Fibroblast of upper back skin (primary cell): ENCODE results near the gene MMD2.
A peak's percentile ranks its signal among the peaks of the same experiment; 100 is the strongest.
"Not testable (repeated sequence)": the region's sequence is repeated elsewhere in the genome, so short reads cannot be mapped to it uniquely, and the experiment has no call there.

Experiments used
- DNase-seq: peaks from one replicate; pipeline ENCODE4 v3.0.0-alpha.2; 2013

Gene MMD2

DNA sequence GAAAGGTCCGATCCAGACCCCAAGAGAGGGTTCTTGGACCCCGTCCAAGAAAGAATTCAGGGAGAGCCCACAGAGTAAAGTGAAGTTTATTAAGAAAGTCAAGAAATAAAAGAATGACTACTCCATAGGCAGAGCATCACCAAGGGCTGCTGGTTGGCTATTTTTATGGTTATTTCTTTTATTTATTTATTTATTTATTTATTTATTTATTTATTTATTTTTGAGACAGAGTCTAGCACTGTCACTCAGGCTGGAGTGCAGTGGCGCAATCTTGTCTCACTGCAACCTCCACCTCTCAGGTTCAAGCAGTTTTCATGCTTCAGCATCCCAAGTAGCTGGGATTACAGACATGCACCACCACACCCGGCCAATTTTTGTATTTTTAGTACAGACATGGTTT, 65.8 kb downstream of the MMD2 start:
- DNase-seq, result not testable (repeated sequence)

DNA sequence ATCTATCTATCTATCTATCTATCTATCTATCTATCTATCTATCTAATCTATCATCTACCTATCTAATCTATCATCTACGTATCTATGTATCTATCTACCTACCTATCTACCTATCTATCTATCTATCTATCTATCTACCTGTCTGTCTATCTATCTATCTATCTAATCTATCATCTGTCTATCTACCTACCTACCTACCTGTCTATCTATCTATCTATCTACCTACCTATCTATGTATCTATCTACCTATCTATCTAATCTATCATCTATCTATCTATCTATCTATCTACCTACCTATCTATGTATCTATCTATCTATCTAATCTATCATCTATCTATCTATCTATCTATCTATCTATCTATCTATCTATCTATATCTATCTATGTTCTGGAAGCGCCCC, 67.5 kb downstream of the MMD2 start:
- not testable (repeated sequence) for DNase-seq

DNA sequence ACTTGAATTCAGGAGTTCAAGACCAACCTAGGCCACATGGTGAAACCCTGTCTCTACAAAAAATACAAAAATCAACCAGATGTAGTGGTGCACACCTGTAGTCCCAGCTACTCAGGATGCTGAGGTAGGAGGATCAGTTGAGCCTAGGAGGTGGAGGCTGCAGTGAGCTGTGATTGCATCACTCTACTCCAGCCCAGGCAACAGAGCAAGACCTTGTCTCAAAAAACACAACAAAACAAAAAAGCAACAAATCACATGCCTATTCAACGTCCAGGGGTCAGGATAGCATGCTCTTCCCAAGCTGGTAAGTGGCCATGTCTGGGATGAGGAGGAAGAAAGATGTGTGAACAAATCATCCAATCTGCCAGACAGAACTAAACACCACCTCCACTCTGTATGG, 69.3 kb downstream of the MMD2 start:
- DNase-seq, result no peak

DNA sequence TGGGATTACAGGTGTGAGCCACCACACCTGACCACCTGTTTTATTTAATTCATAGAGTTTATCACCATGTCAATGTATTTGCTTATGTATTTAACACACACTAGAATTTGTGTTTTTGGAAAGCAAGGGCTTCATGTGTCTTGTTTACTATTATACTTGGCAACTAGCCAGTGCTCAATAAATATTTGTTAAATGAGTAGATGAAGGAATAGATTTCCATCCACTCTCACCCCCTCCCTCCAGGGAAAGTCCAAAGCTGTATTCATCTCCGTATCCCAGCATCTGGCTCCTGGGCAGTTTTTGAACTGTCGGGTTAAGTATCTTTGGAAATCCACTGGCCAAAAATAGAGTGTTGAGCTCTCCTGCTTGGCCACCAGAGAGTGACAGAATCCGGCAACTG, 70.8 kb downstream of the MMD2 start:
- no peak for DNase-seq

DNA sequence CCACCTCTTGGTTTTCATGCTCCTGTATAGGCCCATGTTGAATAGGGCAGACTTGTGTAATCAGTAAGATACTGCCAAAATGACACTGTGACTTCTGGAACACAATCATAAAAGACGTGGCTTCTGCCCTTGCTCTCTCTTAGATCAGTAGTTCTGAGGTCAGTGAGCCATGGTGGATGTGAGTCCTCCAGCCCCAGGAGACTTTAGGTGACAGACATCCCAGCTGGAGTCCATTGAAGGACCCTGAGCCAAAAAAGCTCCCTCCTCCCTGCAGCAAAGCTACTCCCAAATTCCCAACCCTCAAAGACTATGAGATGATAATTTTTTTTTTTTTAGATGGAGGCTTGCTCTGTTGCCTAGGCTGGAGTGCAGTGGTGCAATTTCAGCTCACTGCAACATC, 72.3 kb downstream of the MMD2 start:
- DNase-seq, result no peak

DNA sequence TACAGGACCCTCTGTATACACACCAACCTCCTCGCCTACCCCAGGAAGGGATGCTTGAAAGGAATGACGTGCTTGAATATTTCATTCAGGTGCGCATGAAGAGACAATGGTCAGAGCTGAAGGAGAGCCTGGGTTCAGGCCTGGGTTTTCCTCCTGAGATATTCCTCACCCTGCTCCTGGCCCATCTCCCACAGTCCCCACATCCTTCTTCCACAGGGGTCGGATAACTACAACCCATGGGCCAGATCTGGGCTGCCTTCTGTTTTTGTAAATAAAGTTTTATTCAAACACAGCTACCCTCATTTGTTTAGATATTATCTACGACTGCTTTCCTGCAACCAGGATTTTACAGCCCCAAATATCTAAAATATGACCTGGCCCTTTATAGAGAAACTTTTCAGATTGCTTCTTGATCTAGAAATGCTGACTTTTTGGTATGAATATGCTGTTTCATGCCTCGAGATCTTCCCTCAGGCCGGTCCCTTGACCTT, 73.6 kb downstream of the MMD2 start:
- no peak for DNase-seq

DNA sequence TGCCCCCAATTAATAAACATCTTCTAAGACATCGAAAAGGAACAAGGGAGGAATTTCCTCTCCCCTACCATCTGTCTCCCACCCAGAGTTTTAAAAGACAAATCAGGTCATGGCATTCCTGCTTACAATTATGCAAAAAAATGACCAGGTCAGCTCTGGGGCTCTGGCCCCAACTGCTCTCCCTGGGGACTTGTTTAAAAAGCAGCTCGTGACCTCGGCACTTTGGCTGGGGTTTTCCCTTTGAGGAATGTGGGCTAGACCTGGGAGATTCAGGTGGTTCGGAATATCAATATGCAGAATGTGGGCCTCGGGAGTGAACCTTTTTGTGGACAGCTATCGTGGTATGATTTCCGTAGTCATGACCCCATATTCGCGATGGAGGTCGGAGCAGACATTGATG, 74.8 kb downstream of the MMD2 start:
- DNase-seq, result no peak

DNA sequence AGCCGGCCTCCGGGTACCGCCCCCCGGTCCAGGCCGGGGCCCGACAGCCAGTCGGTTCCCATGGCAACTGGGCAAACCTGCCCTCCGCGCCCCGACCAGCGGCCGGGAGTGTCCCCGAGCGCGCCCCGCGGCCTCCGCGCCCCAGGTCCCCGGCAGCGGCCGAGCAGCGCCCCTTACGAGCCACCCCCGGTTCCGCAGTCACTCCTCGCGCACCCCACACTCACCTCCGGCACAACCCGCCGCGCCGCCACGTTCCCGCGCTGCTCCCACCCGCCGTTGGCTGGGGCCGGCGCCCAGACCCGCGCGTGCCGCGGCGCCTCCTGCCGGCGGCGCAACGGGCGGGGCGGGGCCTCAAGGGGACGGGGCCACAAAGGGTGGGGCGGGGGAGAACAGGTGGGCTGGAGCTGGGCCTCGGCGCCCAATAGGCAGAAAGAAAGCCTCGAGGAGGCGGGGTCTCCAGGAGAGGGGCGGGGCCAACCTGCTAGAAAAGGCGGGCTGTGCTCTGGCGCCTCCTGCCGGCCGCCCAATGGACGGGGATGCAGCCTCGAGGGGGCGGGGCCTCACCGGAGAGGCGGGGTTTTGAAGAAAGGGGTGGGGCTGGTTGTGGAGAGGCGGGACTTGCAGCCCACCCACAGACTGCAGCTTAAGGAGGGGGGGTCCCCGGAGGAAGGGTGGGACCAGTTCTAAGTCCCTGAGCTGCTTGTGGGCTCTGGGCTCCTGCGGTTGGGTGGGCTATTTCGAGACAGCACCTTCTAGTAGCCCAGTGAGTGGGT, 75.4 kb downstream of the MMD2 start, which contains the start of gene RADIL:
Gene RADIL, minus strand, starts transcription at position 345 of the 773 bp plus-strand sequence. CDS start 5,577 bp downstream, outside the sequence.
- peak; percentile 85 for DNase-seq

DNA sequence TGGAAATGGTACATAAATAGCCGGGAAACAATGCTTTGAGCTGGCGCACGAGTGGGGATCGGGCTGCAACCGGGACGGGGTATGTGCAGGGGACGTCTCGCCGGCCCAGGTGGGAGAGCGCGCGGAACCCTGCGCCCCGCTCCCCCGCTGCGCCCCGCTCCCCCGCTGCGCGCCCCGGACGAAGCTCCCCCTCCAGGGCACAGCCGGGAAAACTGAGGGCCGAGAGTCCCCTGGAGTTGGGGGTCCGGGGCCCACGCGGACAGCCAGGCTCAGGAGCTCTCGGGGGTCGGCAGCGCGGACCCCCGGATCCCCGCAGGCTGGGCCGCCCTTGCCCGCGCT, 76.0 kb downstream of the MMD2 start:
- no peak for DNase-seq

DNA sequence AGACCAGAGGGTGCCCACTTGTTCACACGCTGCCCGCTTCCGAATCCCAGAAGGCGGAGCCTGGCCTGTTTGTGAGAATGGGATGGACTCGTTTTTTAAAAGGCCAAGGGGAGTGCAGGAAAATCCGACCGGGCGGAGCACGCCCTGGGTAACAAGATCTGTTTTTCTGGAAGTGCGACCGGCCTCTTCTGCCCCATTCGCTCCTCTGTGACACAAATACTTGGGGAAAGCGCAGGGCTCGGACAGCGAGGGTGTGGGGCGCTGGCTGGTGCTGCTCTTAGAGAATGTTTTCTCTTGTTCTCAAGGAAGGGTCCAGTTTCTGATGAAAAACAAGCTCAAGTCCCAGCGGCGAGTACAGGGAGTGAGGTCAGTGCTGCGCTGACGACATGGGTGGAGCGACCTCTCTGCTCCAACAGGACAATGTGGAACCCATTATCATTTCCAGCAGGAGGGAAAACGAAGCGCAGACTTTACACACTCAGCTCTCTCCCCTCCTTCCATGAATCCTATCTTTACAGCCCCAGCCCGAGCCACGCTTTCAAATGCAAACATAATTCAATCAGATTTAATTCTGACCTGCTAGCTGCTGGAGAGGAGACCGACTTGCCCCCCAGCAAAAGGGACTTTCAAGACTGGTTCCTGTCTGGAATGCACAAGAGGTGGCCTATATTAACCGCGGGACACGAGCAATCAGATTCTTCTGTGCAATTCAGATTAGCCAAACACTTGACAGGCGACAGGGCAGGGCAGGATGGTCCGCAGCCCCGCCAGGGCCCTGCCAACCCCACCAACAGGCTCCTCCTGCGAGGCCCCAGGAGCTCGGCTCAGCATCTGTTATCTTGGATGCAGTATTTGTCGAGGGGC, 76.6 kb downstream of the MMD2 start:
- peak; percentile 70 for DNase-seq

DNA sequence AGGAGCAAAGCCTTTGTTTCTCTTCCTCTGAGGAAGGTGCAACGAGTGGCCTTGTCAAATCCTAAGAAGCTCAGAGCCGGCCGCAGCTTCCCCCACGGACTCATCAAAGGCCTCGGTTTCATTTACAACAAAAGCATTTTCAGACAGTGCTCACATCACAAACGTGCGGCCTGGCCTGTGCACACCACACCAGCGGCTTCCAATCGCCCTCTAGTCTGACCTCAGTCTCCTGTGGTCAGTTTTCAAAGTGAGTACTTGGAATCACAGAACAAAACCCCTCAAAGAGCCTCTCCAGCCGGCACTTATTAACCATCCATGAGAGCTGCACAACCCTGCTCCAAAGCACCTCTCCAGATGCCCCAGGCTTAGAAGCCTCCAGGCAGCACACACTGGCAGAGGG, 78.8 kb downstream of the MMD2 start:
- peak; percentile 2 for DNase-seq

DNA sequence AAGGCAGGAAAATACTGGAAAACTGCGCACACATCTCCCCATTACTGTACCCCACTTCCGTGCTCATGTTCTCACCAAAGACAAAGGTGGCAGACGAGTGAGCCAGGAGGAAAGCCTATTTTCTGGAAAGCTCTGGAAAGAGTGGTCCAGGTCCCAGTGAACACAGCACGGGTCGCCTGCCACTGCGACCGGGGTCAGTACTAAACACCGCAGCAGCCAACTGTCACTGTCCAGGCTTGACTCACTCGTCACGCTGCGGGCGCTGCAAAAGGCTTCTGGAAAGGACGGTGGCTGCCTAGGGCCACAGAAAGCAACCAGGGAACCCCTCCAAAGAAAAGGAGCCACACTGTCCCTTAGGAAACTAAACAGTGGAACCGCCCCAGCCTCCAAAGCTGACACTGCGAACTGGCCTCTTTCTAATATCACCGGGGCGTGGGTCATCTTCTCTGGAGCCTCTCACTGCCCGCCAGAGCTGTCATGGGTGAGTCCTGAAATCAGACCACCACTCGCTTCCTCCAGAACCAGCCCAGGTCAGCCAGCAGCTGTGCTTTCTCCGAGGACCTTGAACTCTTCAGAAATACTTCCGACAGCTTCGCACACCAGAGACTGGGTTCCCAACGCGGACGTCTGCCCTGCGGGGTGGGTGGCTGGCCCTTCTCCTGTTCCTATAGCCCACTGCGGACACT, 79.4 kb downstream of the MMD2 start:
- DNase-seq, result no peak

DNA sequence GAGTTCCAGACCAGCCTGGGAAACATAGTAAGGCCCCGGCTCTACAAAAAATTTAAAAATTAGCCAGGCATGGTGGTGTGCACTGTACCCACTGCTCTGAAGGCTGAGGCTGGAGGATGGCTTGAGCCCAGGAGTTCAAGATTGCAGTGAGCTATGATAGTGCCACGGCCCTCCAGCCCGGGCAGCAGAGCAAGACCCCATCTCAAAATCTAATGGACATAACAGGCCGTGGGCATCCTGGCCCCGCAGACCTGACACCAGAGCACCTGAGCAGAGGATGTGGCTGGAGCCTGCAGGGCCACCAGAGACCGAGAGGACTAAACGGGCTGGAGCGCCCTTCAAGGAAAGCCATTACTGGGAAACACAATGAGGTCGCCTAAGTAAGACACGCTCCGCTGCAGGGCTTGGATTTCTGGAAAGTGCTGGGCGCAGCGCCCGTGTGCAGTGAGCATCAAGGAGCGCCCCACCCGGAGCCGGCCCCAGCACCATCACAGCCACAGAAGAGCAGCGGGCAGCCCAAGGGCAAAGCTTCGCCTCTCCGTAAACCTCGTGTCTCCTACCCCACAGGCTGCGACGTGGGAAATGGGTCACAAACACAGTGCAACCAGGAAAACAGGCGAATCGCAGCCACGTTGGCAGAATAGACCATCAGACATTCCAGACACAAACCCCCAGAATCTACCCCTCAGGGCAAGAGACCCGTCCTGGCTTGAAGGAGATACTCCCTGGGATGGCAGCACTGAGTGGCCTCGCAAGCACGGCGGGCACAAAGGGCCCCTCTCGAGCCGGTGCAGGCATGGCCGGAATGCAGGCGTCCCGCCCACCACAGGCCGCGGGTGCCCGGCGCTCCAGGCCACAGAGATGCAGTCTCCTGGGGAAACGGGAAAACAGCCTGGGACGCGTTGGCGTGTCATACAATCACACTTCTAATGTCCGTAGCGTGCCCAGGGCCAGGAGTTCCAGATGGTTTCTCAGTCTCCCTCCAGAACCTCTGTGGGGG, 80.4 kb downstream of the MMD2 start:
- no peak for DNase-seq

DNA sequence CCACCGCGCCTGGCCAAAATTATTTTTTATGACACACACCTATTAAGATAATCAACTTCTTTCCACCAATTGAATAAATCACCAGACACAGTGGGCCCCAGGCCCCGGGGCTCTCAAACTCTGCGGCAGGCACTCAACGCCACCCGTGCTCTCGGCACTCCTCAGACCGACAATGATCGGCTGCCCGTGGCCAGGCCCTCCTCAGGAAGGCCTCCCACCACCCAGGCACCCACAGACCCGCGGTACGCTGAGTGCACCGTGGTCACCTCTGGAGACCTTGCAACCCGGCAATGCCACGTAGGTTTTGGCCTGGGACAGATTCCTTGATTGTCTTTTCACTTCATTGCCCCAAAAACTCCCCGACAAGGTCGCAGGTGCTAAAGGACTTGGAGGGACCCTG, 82.4 kb downstream of the MMD2 start:
- no peak for DNase-seq

DNA sequence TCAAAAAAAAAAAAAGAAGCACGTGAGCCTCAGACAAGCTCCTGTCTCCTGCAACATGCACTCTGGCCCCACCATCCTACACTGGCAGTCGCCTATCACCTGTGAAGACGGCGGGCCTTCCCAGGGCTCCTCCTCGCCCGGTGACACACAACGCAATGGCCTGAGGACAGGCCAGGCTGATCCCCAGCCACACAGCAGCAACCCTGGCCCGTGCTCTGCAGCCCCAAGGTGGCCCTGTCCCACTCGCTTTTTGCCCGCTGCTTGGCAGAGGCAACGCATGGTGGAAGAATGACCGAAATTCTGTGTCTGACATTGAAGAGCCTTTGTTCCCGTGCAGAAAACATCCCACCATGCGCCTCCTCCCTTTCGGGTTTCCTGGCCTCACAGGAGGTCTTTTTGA, 83.6 kb downstream of the MMD2 start:
- no peak for DNase-seq

DNA sequence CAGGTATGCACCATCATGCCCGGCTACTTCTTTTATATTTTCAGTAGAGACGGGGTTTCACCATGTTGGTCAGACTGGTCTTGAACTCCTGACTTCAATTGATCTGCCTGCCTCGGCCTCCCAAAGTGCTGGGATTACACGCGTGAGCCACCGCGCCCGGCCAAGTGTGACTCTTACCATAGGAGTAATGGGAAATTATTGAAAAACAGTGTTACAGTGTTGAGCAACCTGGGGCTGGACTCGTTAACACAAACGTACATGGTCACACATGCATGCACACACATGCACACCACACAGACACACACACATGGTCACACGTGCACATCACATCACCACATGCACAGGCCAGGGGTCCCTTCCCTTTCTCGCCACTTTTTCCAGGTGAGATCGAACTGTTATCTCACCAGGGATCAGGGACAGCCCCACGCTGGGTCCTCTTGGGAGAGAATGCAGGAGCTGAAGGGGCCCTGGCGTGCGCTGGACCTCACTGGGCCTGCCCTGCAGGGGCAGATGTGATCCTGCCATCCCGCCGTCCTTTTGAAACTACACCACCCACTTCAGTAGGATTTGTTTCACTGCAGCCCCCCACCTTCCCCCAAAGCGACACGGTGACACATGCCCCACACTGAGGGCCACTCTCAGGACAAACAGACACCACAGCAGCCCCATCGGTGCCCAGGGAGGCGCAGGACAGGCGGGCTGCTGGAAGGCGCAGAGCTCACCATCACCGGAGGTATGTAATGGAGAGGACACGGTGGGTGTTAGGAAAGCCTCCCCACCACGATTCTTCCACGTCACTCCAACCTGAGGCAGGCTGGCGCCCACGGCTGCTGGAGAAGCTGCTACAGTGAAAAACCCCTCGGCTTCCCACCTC, 85.7 kb downstream of the MMD2 start:
- DNase-seq, result no peak

DNA sequence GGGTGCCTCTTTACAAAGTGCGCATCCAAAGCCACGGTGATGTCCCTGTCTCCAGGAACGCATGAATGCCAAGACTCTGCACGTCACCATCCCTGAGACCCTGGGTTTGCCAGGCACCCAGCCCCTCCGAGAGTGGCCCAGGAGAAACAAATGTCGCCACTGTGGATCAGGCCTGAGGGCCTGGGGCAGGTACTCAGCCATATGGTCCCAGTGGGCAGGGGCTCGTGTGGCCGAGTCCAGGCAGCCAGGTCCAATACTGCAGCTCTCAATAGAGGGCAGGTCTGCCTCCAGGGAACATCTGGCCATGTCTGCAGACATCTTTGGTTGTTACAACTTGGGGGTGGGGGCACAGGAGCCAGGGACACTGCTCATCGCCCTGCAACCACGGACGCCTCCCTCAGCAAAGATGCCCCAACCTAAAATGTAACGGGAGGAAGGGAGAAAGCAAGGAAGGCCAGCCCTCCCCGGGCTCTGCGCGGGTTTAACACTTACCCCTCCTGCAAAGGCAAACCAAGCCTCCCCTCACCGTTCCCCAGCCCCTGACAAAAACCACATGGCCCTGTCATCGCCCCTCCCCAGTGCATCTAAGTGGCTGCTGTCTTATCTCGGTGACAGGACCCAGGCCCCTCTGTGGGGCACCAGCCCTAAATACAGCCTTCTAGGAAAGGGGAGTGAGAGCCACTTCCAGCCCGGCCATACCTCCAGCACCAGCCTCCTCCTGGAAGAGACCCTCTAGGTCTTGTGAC, 86.9 kb downstream of the MMD2 start:
- no peak for DNase-seq

DNA sequence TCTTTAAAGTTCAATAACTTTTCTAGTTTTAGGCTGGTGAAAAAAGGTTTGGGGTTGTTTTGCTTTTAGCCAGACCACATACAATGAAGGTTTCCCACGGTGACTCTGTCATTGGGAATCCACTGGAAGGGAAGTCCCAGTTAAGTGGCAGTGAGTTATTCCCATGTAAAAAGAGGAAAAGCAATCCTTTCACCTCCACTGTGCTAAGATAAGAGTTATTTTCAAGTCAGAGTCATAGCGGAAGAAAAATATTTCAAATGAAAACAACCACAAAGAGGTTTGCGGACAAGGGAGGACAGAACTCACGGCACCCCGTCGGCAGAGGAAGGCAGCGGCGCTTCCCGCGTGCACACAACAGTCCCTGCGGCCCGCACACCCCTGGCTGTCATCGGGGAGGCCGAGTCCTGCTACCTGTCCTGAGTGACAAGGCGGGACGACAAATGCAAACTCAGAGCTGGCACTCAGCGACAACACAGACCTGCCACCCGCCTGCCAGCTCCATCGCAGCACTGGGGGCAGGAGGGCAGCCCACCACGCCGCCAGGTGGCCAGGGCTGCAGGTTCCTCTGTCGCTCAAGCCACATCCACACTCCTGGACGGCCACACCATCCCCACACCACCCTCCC, 87.8 kb downstream of the MMD2 start:
- no peak for DNase-seq

DNA sequence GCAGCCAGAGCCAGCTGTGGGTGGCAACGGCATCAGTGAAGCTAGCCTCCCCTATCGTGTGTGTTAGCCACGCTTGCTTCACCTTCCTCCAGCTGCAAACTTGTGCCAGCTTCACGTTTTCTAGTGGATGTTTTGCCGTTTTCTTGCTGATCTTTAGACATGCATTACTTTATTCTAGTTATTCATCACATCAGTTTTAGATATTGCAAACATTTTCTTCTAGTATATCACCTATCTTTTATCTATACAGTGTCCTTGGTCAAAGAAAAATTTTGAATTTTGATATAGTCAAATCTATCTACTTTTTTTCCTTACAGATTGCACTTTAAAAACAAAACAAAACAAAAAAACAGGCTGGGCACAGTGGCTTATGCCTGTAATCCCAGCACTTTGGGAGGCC, 90.5 kb downstream of the MMD2 start:
- no peak for DNase-seq
